Fibroblast of mammary gland (primary cell): ENCODE measurements around the gene C1R.

Experiments used
- DNase-seq: peaks from one replicate; pipeline ENCODE4 v3.0.0-alpha.2; 2010; ENCODE audit warnings: low read depth
- H3K4me3 ChIP-seq: 2 replicates; pipeline ENCODE4 v1.5.1; 2011; ENCODE audit warnings: low read depth, mild to moderate bottlenecking, low read length, moderate library complexity; ENCODE audit not compliant: control insufficient read depth
- TF ChIP-seq, protein P1 (sequence below): conservative IDR thresholded peaks from 2 replicates; pipeline ENCODE4 v1.5.1; 2011; ENCODE audit warnings: low read depth, low read length, inconsistent platforms; ENCODE audit not compliant: control insufficient read depth, insufficient read depth

Gene C1R

DNA sequence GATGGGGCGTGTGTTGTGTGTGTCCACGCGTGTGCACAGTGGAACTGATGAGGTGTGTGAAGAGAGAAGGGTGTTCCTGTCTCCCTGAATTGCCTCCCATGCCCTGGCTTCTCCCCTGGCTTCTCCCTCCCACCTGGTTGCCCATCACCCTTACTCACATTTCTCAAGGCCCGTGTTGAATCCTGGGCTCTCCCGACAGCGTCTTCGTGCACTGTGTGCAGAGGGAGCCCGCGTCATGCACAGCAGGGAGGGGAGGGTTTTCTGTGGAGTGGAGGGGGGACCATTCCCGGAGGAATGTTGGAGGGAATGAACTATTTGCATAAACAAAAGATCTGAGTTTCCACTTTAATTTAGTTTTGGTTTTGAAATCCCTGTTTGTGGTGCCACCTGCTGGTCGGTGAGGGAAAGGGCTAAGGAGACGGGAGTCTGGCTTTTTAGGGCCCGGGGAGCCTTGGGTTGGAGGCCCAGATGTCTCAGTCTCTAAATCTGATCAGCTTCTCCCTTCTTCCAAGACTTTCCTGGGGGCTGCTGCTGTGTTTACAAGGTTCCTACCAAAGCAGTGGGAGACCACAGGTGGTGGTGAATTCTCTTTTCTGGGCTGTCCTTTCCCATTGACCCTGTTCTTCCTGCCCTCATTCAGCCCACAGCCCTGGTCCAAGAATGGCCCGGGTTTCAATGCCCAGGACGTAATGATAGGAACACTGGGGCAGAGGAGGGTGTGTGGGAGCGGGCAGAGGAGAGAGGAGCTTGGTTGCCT, at the start of gene C1R:
Gene C1R, minus strand, starts transcription at position 217 of the 757 bp plus-strand sequence. Its CDS starts 57 bp downstream, at position 160.
- H3K4me3 ChIP-seq, result peak within 1 kb of the TSS; percentile 60
- peak; percentile 92 for DNase-seq
- TF ChIP-seq, protein P1, sequence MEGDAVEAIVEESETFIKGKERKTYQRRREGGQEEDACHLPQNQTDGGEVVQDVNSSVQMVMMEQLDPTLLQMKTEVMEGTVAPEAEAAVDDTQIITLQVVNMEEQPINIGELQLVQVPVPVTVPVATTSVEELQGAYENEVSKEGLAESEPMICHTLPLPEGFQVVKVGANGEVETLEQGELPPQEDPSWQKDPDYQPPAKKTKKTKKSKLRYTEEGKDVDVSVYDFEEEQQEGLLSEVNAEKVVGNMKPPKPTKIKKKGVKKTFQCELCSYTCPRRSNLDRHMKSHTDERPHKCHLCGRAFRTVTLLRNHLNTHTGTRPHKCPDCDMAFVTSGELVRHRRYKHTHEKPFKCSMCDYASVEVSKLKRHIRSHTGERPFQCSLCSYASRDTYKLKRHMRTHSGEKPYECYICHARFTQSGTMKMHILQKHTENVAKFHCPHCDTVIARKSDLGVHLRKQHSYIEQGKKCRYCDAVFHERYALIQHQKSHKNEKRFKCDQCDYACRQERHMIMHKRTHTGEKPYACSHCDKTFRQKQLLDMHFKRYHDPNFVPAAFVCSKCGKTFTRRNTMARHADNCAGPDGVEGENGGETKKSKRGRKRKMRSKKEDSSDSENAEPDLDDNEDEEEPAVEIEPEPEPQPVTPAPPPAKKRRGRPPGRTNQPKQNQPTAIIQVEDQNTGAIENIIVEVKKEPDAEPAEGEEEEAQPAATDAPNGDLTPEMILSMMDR, result peak; percentile 84

DNA sequence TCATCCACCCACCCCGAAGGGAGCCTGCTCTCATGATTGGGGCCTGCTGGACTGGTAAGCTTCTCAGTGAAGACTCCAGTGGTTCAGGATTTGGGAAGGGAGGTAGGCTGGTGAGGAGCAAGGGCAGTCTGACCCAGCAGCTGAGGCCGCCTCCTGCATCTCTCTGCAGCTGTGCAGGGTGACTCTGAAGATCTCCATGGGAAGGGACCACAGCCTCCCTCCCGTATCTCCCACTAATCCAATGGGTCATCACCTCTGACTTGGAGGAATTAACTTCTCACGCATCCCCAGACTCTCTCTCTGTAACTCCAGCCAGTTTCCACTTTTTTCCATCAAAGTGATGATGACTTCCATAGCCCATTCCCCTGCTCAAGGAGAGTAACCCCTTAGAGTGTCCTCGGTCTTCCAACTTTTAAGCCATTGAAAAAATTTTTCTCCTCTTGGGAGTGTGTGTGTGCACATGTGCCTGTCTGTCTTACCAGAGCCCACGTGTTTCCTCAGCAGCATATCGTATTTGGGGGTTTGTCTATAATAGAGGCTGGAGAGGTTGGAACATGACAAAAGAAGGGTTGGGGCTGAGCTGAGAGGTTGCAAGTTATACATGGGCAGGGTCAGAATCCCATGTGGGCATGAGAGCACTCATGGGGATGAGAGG, 49.2 kb upstream of the C1R start:
- H3K4me3 ChIP-seq, result no peak overlapping the region
- TF ChIP-seq, protein P1, result no peak
- DNase-seq, result no peak

DNA sequence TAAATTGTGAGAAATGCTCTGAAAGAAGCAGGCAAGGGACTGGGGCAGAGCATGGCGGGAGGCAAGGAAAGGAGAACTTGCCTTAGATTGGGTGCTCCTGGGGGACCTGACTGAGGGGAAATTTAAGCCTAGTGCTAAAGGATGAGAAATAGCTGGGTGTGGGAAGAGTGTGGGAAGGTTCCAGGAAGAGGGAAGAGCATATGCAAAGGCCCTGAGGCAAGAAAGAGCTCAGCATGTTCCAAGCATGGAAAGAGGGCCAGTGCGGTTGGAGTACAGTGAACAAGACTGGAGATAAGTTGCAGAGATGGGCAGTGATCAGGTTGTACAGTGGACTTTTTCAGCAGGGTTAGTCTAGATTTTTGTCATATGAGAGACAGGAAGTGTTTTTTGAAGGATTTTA, 47.0 kb upstream of the C1R start:
- no peak for DNase-seq
- TF ChIP-seq, protein P1, result no peak
- H3K4me3 ChIP-seq, result no peak overlapping the region

DNA sequence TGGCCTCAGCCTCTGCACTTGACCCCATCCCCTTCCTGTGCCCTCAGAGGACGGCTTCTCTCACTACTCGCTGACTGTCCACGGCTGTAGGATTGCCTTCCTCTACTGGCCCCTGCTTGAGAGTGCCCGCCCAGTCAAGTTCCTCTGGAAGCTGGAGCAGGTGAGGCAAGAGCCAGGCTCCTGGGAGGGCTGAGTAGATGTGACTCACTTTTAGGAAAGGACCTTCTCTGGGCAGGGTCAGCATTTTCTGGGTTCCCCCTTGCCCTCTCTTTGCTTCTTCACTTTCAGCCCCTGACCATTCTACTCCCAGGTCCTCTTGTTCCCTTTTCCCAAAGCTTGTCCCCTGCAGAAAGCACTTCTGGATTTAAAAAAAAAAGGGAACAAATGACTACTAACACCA, 45.7 kb upstream of the C1R start:
- TF ChIP-seq, protein P1, result no peak
- DNase-seq, result no peak
- no peak overlapping the region for H3K4me3 ChIP-seq

DNA sequence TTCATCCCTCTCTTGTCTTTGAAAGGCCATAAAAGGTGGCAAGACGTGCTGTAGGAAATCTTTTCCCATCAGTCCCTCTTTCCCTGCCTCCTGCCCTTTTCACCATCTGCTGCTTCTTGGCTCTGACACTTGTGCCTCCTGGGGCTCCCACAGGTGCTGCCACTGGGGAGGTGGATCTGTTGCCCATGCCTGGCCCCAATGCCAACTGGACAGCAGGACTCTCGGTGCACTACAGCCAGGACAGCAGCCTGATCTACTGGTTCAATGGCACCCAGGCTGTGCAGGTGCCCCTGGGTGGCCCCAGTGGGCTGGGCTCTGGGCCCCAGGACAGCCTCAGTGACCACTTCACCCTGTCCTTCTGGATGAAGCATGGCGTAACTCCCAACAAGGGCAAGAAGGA, 44.4 kb upstream of the C1R start:
- no peak overlapping the region for H3K4me3 ChIP-seq
- no peak for DNase-seq

DNA sequence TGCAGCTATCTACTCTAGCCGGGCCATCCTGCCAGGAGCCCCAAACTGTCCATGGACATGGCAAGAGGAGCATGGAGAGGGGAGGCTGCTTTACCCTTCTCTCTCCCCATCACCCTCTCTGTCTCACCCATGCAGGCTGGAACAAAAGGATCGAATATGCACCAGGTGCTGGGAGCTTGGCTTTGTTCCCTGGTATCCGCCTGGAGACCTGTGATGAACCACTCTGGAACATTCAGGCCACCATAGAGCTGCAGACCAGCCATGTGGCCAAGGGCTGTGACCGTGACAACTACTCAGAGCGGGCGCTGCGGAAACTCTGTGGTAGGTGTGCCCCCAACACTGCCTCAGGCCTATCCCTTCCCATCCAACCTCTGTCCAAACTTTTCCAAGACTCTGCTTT, 43.8 kb upstream of the C1R start:
- no peak for DNase-seq
- TF ChIP-seq, protein P1, result no peak
- H3K4me3 ChIP-seq, result no peak overlapping the region

More for the DNA sequence above, 44.4 kb upstream of the C1R start:
- TF ChIP-seq, protein P1, result no peak
